HG02981 (cell line): ENCODE measurements around the gene EXOSC9.

Source experiments
- ATAC-seq: cut with Tn5 transposase; IDR thresholded peaks from one replicate; pipeline ENCODE4 v1.9.1; 2021; ENCODE audit warnings: mild to moderate bottlenecking, moderate library complexity; ENCODE audit not compliant: unreplicated experiment

The EXOSC9 gene

GRCh38 chr4:121788896-121789295 lies 12.2 kb upstream of the EXOSC9 start:
- peak; percentile 67 for ATAC-seq

GRCh38 chr4:121789455-121789854 lies 11.7 kb upstream of the EXOSC9 start:
- no peak for ATAC-seq

GRCh38 chr4:121789960-121790829 lies 10.9 kb upstream of the EXOSC9 start:
- no peak for ATAC-seq

GRCh38 chr4:121790976-121791375 lies 10.1 kb upstream of the EXOSC9 start:
- no peak for ATAC-seq

DNA sequence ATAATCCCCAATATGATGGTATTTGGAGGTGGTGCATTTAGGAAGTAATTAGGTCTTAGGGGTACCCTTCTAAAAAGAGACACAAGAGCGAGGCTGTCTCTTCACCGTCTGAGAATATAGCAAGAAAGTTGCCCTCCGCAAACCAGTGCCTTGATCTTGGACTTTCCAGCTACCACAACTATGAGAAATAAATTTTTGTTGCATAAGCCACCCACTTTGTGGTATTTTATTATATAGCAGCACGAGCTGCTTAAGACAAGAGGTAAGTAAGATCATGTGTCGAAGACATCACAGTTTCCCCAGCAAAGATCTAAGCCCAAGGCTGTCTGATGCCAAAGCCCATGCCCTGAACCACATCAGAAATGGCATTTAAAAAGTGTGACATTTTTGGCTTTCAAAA lies 9.6 kb upstream of the EXOSC9 start:
- ATAC-seq: no peak

DNA sequence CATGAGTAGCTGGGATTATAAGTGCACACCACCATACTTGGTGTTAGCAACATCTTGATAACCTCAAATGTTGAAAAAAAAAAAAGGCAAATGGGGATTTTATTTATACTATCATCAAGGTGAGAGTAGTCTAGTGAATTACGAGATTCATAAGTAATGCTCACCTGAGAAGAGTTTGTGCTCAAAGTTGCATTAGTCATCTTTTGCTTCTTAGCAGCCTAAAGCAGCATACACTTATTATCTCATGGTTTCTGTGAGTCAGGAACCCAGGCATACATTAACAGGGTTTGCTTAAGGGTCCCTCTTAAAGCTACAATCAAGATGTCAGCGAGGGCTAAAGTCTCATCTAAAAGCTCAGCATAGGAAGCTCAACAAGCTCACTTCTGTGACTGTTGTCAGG lies 8.2 kb upstream of the EXOSC9 start:
- no peak for ATAC-seq

DNA sequence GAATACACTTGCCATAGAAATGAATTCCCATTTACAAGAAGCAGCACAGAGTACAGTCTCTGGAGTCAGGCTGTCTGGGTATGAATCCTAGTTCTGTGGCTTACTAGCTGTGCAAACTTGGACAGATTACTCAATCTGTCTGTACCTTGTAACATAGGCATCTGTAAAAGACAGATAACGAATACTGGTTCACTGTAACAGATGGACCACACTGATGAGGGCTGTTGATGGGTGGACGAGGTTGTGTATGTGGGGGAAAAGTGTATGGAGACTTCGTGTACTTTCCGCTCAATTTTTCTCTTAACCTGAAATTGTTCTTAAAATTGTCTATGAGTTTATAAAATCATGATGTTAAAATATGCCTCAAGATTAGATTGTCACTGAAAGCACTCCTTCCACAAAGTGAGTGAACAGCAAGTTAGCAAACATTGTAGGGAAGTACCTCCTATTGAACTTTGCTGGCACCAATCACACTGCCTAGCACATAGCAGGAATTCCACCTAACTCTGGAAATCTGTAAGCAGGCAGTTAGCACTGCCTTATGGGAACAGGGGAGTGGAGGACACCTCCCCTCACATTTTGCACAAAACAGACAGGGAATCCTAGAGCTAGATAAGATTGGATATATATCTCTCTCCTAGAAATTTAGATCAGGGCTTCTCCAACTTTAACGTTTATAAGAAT lies 6.5 kb upstream of the EXOSC9 start:
- no peak for ATAC-seq

DNA sequence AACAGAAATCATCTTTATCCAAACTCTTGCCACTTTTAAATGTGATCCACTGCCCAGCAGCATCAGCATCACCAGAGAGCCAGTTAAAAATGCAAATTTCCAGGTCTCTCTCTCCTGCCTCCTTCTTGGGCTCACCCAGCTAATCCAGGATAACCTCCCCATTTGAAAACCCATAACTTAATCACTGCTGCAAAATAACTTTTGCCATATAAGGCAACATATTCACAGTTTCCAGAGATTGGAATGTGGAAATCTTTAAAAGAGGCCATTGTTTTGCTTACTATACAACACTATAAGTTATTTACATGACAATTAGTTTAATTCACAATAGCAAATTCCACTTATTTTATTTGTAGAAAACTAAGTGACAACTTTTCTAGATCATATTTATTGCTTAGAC lies 4.8 kb upstream of the EXOSC9 start:
- no peak for ATAC-seq

DNA sequence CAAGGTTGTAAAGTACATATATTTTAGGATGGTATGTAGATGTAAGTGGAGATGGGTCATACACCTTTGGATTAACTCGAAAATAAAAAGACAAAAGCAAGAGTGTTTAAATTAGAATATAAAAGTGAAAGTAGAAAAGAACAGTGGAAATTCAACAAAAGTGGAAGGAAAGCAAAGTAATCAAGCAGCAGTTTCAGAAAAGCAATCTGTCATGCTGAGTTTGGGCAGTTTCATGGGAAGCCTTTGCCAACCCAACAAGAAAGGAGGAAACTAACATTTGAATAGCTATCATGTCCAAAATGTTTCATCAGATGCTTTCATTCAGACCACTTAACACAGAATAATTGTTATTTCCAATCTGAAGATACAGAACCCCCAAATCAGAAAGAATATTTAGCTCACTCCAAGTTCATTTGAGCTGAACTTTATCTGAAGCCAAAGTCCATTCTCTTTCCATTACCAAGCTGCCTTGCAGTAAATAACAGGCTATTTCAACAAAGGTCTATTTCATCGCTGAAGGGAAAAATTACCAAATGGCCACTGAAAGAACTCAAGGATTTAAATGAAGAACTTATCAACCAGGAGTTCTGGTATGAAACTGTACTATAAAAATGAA lies 1.8 kb upstream of the EXOSC9 start:
- no peak for ATAC-seq

GRCh38 chr4:121799867-121800501 lies 1.1 kb upstream of the EXOSC9 start:
- no peak for ATAC-seq

DNA sequence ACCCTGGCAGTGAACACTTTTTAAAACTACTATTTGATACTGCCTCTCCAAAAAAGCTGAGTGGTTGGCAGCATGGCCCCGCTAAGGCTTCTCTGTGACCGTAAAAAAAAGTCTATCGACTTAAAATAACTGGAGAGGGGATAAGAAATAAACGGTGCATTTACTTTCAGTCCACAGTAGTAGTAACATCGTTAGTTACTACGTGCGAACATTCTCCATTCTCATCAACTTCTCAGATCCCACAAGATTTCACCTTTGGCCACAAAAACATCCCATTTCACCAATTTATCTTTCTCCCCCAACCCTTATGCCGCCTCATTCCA lies 524 bp upstream of the EXOSC9 start:
- ATAC-seq: peak; percentile 18

DNA sequence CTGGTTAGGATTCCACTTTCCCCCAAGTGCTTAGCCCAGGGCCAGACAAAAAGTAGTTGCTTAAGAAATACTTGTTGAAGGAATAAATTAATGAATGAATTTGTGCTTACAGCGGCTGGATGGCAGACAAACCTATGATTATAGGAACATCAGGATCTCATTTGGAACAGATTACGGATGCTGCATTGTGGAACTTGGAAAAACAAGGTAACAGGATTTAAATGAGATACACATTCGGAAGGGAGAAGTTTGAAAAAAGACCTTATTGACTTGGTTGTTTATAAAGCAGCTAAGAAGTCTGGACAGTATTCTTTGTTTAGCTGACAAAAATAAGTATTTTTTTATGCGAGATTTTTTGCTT lies 572 bp downstream of the EXOSC9 start:
- no peak for ATAC-seq

GRCh38 chr4:121806411-121806810 lies 5.3 kb downstream of the EXOSC9 start:
- ATAC-seq: no peak

DNA sequence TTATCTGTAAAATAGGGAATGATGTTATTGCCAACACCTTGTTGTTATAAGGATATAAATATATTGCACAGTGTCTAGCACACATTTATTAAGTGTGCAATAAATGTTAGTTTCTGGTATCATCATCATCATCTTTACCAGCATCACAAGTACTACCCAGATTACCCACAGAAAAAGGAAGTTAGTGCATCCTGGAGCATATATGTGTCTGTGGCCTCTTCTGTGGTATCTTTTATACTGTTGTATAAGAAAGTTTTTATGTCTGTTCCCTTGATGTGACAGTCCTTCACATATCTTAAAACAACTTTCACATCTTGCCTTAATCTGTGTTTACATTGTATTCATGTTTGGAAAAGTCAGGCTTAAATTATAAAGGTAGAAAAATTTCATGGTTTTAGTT lies 10.0 kb downstream of the EXOSC9 start:
- no peak for ATAC-seq

- ATAC-seq: no peak
Measured at GRCh38 chr4:121814756-121815155, 13.6 kb downstream of the EXOSC9 start.

GRCh38 chr4:121817006-121817405 lies 15.9 kb downstream of the EXOSC9 start:
- no peak for ATAC-seq

DNA sequence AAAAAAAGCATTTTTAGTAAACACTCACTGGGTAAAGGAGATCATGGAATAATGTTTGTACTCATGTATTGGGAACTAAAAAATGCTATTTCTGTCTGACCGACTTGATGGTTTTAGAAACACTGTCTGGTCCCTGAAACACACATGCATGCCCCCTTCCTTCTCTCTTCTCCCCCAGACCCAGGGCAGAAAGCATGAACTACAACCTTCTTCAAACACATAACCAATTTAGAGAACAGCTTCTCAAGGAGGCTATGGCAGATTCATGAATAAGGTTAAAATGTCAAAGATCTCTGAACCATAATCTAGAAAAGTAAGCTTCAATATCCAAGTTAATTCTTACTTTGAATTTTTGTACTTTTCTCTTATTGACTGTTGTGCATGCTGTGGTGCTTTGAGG lies 16.6 kb downstream of the EXOSC9 start:
- no peak for ATAC-seq

DNA sequence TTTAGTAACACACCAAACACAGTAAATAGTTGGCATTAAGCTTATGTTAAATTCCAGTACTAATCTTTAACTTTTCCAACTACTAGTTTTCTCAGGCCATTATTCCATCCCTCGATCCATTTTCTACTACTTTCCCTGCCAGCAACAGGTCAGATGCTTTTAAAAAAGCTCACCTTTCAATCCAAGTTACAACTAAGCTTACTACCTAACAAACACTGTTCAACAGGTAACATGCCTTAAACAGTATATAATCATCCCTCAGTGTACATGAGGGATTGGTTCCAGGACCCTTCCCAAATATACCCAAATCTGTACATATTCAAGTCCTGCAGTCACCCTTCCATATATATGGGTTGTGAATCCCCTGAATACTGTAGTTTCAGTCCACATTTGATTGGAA lies 17.1 kb downstream of the EXOSC9 start:
- no peak for ATAC-seq

DNA sequence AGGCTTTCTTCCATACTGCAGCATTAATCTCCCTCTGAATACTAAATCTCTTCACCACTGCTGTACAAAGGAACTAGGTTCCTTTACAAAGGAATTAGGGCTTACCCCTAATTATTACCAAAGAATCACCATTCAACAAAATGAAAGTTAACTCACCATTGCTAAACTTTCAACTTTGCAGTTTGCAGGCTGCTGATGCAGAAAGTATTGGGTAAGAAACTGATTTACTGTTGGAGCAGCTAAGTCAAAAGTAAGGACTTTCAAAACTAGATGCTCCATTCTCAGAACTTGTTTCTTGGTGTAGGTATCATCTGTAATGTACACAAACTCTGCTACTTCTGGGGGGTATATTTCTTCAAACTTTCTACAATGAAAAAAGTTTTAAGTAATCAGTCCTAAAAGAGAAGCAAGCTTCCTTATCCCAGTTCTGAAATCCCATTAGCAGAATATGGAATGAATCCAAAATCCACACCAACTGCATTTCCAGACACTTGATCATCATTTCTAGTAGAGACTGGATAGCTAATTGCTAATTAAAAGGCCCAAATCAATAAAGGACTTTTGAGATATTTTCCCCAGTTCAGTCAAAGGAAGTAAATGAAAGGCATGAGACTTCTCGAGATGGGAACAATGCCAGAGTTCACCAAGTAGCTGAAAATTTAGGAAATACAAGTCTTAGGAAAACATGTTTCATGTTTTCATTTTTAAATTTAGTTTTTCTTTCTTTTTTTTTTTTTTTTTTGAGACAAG lies 18.3 kb downstream of the EXOSC9 start:
- no peak for ATAC-seq

DNA sequence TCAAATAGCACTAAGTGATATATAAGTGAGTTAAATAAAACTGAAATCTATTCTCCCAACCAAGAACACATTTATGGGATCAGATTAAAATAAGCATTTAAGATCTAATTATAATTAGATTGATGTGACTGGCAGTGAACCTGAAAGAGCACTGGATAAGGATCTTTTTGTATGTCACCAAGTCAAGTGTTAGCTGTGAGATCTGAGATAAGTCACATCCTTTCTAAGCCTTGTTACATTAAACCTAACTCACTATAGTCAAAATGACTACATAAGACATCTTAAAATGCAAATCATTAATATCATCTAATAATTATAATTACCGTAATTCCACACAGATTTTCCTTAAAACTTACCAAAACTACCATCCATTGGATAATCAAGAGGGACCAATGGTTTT lies 20.9 kb downstream of the EXOSC9 start:
- ATAC-seq: no peak
